Thymus (tissue), 11 donors: ENCODE results near the gene C8B. TPM values are rescaled to one million over a fixed set of nuclear protein-coding genes. Genes with fewer than 3 reads are reported as not detected.

Experiments used
- DNase-seq, 9 donors: peaks; one replicate each; pipeline ENCODE4 v3.0.0-alpha.2; 2013; ENCODE audit warnings: low spot score in 9 of 9, low read depth in 6 of 9, missing footprints in 1 of 9
- H3K27ac ChIP-seq, 2 donors: one replicate each; pipeline ENCODE4 v1.5.1; 2013; ENCODE audit warnings: control low read depth in 1 of 2, low read depth in 1 of 2, low read length in 1 of 2, mild to moderate bottlenecking in 1 of 2, moderate library complexity in 1 of 2
- H3K27me3 ChIP-seq, 2 donors: one replicate each; pipeline ENCODE4 v1.5.1; 2013; ENCODE audit warnings: low read length in 1 of 2; ENCODE audit not compliant: control insufficient read depth in 2 of 2, insufficient read depth in 1 of 2
- H3K36me3 ChIP-seq, 2 donors: one replicate each; pipeline ENCODE4 v1.5.1; 2013; ENCODE audit warnings: low read length in 1 of 2, mild to moderate bottlenecking in 1 of 2, moderate library complexity in 1 of 2; ENCODE audit not compliant: control insufficient read depth in 2 of 2, insufficient read depth in 2 of 2
- H3K4me1 ChIP-seq, 2 donors: one replicate each; pipeline ENCODE4 v1.5.1; 2013; ENCODE audit warnings: low read length in 2 of 2; ENCODE audit not compliant: control insufficient read depth in 2 of 2, insufficient read depth in 2 of 2
- H3K4me3 ChIP-seq, 2 donors: one replicate each; pipeline ENCODE4 v1.5.1; 2013; ENCODE audit warnings: low read length in 2 of 2, control low read depth in 1 of 2, mild to moderate bottlenecking in 1 of 2
- H3K9me3 ChIP-seq, 2 donors: one replicate each; pipeline ENCODE4 v1.5.1; 2013; ENCODE audit warnings: low read length in 1 of 2, mild to moderate bottlenecking in 1 of 2; ENCODE audit not compliant: control insufficient read depth in 2 of 2, insufficient read depth in 1 of 2
- WGBS: extraction: QIAGEN DNeasy Blood & Tissue Kit; methylation state at CpG from one replicate; pipeline ENCODE4 v1.1.7; 2013; 5-methylcytosine and 5-hydroxymethylcytosine counted together
- polyA plus RNA-seq: library from polyadenylated mRNA; stranded (reverse); fragments of 200-250 nt; gene quantifications from one replicate; pipeline ENCODE4 v1.2.3, GENCODE V29; 2013
- total RNA-seq: library from RNA; stranded (reverse); fragments of 120-200 nt; gene quantifications from one replicate; pipeline ENCODE4 v1.2.4, GENCODE V29; 2013
- donor health status: healthy.

Gene C8B
- total and polyA plus RNA-seq, 2 donors: 0.05 TPM; not detected in 1

DNA sequence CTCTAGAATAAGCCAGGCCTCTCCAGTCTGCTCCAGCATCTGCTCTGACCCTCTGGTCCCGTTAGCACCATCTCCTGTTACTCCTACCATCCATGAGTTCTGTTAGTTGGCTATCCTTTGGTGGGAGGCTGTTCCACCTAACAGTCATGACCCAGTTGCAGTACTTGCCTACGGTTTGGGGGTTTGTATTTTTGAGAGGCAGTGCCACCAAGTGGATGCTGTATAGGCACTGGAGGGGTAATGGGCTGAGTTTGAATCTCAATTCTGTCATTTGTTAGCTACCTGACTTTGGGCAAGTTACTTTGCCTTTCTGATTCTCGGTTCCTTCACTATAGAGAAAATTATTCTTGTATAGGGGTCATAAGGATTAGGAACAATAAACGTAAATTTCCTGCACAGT lies 12.1 kb upstream of the C8B start:
- Histone ChIP-seq H3K36me3 (no peaks in the 10 kb centered on the region), H3K27me3 (peaks cover 0 to 2% of the 10 kb centered on the region in 2 donors), H3K4me3 (no peak overlapping the region), H3K27ac (no peak overlapping the region), H3K4me1 (no peaks in the 10 kb centered on the region), H3K9me3 (no peaks in the 10 kb centered on the region)
- DNase-seq: no peak
- 84% methylated on average over 4 of the region's 4 CpGs for WGBS

DNA sequence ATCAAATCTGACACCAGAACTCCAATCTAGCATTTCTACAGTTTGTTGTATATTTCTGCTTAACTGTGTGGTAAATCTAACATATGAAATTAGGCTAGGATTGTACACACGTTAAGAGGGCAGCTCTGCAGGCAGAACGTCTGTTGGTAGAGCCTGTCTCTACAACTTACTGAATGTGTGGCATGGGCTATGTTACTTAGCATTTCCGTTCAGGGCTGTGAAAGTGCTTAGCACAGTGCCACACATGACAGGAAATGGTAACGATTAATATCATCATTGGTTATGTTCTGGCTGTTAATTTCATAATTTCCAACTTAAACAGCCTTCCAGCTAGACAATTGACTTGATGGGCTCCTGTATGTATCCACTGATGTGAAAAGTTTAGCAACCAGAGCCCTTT lies 9.6 kb upstream of the C8B start:
- DNase-seq: no peak
- Histone ChIP-seq H3K36me3 (no peaks in the 10 kb centered on the region), H3K4me3 (no peak overlapping the region), H3K27me3 (peaks cover 0 to 2% of the 10 kb centered on the region in 2 donors), H3K9me3 (no peaks in the 10 kb centered on the region), H3K27ac (no peak overlapping the region), H3K4me1 (no peaks in the 10 kb centered on the region)
- 91% methylated on average over 4 of the region's 4 CpGs for WGBS

DNA sequence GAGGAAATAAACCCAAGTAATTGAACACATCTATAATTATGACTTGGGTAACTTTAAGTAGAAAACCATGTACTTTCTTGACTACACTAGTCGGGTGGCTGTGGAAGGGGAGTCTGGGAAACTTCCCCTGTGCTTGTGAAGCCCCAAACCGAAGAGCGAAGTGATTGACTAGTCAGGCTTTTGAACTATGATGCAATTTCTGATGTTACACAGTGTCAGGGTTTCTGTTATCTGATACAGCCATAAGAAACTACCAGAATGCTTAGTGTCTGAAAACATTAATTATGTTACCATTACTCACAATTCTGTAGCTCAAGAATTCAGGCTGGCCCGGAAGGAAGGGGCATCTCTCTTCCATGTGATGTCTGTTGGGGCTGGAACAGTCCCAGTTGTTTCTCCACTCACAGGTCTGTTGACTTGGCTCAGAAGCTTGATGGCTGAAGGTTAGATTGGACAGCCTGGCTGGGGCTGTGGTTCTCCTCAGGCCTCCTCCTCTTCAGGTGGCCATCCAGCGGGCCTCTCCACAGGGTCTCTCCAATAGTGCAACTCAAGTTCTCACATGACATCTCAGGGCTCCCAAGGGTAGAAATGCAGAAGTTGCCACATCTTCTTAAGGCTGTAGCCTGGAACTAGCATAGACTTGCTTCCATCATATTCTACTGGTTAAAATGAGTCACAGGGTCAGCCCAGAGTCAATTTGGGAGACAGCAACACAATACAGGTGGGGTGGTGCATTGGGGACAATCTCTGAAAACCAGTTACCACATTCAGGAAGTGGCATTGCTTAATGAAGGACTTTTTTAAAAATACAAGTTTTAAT lies 8.3 kb upstream of the C8B start:
- no peaks in the 10 kb centered on the region for H3K27me3 ChIP-seq
- 71% methylated on average over 5 of the region's 5 CpGs for WGBS
- no peak for DNase-seq
- peak overlapping the region in 1 of 2 donors; percentile 43 for H3K27ac ChIP-seq
- H3K4me3 ChIP-seq: no peak overlapping the region
- no peaks in the 10 kb centered on the region for H3K9me3 ChIP-seq
- no peaks in the 10 kb centered on the region for H3K36me3 ChIP-seq
- no peaks in the 10 kb centered on the region for H3K4me1 ChIP-seq

DNA sequence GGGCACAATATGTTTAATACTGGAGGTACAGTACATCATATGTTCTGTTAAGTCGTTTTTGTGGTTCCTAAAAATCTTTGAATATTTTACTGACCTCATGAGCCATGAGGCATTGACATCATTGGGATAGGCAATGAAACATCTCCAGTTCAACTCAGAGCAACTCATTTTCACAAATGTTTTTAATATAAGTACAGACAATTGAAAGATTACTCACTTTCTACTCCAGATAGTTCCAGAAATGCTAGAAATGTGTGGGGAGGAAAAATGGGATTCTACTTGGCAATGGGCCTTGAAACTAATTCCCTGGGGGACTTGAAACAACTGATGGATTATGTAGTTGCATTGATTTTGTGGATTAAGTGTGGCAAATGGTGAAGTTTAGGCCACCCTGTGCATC lies 7.2 kb upstream of the C8B start:
- H3K4me1 ChIP-seq: no peaks in the 10 kb centered on the region
- no peaks in the 10 kb centered on the region for H3K9me3 ChIP-seq
- no peaks in the 10 kb centered on the region for H3K36me3 ChIP-seq
- WGBS: 72% methylated on average over 1 of the region's 1 CpG
- H3K27ac ChIP-seq: no peak overlapping the region
- no peak for DNase-seq
- no peak overlapping the region for H3K4me3 ChIP-seq
- no peaks in the 10 kb centered on the region for H3K27me3 ChIP-seq

DNA sequence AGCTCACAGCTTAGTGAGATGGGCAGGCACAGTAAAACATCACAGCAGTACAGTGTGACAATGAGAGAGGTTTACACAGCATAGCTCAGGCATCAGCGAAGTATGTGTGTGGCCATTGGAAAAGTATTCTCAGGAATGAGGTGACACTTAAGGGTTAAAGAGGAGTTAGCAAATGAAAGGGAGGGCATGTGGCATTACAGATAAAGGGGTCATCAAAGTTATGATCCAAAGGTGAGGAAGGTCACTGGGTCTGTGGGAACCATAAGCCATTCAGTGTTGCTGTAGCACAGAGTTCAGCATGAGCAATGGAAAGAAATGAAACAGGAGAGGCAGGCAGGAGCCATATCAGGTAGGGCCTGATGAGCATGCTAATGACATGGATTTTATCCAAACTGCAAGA lies 4.5 kb upstream of the C8B start:
- no peak overlapping the region for H3K27ac ChIP-seq
- H3K36me3 ChIP-seq: no peaks in the 10 kb centered on the region
- DNase-seq: no peak
- no peaks in the 10 kb centered on the region for H3K9me3 ChIP-seq
- H3K27me3 ChIP-seq: no peaks in the 10 kb centered on the region
- no peaks in the 10 kb centered on the region for H3K4me1 ChIP-seq
- H3K4me3 ChIP-seq: no peak overlapping the region
- 95% methylated on average over 1 of the region's 1 CpG for WGBS

DNA sequence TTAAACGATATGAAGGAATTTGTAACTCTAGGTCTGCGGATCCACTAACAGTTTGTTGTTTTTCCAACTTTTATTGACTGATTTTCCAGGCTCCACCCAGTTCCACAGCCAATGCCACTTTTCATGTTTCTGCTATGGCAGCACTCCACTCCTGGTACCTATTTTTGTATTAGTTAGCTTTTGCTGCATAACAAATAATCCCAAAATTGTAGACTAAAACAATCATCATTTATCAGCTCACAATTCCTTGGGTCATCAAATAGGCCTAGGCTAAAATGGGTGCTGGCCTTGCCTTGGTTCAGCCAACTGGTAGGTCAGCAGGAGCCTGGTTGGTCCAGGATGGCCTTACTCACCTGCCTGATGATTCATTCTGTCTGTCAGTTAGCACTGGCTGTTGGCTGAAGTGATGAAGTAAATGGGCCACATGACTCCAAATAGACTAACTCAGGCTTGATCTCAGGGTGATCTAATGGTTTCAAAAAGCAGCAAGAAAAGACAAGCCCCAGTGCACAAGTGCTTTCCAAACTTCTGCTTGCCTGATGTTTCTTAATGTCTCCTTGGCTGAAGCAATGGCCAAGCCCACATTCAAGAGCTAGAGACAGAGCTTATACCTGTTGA lies 3.2 kb upstream of the C8B start:
- Histone ChIP-seq H3K4me3 (no peak overlapping the region), H3K4me1 (no peaks in the 10 kb centered on the region), H3K36me3 (no peaks in the 10 kb centered on the region), H3K9me3 (no peaks in the 10 kb centered on the region), H3K27me3 (no peaks in the 10 kb centered on the region), H3K27ac (no peak overlapping the region)
- no peak for DNase-seq
- 97% methylated on average over 2 of the region's 2 CpGs for WGBS

DNA sequence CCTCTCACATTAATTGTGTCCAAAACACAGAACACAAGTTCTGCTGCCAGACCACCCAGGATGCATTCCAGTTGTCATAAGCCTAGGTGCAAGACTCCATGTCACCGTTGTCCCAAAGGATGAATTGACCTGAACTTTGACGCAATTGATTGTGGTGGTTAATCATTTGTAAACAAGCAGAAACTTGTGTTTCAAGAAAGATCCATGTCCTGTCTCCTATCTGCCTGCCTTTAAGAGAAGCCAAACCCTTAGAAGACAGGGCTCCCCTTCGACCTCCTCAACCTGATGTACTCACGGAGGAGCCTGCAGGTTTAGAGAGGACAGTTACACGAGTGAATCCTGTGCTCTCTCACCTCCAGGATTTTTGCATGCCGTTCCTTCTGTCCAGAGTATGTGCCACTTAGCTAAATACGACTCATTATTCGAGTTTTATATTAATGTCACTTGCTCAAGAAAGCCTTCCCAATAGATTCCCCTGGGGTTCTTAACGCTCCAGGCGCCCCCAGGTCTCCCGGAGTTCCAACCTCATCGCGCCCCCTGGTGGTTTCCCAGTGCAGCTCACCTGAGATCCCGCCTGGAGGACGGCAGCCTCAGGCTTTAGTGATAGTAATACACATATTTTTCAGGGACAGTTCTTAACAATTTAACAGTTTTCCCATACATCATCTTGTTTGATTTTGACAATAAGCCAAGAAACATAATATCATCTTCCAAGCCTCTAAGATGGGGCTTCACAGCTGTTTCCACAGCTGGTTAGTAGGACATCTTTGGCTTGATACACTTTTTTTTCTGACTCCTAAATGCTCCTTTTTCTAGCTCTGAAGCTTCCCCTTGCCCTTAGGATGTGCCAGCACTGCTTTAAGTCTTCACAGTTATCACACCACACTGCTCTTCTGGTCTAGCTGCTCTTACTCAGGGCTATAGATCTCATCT lies 2.4 kb upstream of the C8B start:
- no peak for DNase-seq

DNA sequence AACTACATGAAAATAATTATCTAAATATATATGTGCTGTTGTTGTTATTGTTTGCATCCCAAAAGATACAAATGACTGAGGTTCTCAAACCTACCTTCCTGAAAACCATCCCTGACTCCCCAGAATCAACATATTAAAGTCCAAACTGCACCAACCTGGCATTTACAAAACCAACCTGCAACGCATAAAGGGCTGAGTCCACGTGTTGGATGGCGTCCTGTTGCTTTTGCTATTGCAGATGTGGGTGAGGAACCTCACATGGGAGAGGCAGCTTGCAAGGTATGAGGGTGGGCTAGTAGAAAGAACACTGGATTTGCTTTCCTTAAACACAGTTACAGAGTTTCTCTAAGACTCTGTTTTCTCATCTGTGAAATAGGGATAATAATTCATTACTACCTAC lies 1.5 kb upstream of the C8B start:
- 76% methylated on average over 3 of the region's 3 CpGs for WGBS
- no peaks in the 10 kb centered on the region for H3K9me3 ChIP-seq
- H3K36me3 ChIP-seq: no peaks in the 10 kb centered on the region
- no peak for DNase-seq
- H3K27ac ChIP-seq: no peak overlapping the region
- H3K4me1 ChIP-seq: no peaks in the 10 kb centered on the region
- H3K4me3 ChIP-seq: no peak overlapping the region
- H3K27me3 ChIP-seq: no peaks in the 10 kb centered on the region

More for the DNA sequence above, 2.4 kb upstream of the C8B start:
- H3K4me3 ChIP-seq: no peak overlapping the region
- no peaks in the 10 kb centered on the region for H3K36me3 ChIP-seq
- H3K9me3 ChIP-seq: no peaks in the 10 kb centered on the region
- no peaks in the 10 kb centered on the region for H3K27me3 ChIP-seq
- no peaks in the 10 kb centered on the region for H3K4me1 ChIP-seq
- H3K27ac ChIP-seq: no peak overlapping the region
- WGBS: 54% methylated on average over 15 of the region's 15 CpGs

DNA sequence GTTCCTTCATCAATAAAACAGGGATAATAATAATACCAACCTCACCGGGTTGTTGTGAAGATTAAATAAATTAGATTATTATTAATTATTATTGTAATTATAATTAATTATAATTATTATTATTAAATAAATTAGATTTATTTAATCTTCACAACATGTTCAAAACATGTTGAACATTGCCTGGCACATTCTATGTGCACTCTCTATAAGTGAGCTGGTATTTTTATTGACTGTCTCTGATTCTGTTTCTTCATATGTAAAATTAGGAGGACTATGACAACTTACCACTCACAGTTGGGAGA lies 834 bp upstream of the C8B start:
- H3K27ac ChIP-seq: no peak overlapping the region
- WGBS: 100% methylated on average over 1 of the region's 1 CpG
- no peaks in the 10 kb centered on the region for H3K27me3 ChIP-seq
- H3K9me3 ChIP-seq: no peaks in the 10 kb centered on the region
- H3K36me3 ChIP-seq: no peaks in the 10 kb centered on the region
- H3K4me1 ChIP-seq: no peaks in the 10 kb centered on the region
- H3K4me3 ChIP-seq: no peak overlapping the region
- no peak for DNase-seq
